Measurements from ENCODE around the gene RIIAD1. TPM values are rescaled to one million over a fixed set of nuclear protein-coding genes. Genes with fewer than 3 reads are reported as not detected.
"Not testable (repeated sequence)": the region's sequence is repeated elsewhere in the genome, so short reads cannot be mapped to it uniquely, and the experiment has no call there.

Gene RIIAD1
- polyA plus RNA-seq, 10 donors, result 0.59 to 1.8 (median 0.78) TPM; not detected in 3

DNA sequence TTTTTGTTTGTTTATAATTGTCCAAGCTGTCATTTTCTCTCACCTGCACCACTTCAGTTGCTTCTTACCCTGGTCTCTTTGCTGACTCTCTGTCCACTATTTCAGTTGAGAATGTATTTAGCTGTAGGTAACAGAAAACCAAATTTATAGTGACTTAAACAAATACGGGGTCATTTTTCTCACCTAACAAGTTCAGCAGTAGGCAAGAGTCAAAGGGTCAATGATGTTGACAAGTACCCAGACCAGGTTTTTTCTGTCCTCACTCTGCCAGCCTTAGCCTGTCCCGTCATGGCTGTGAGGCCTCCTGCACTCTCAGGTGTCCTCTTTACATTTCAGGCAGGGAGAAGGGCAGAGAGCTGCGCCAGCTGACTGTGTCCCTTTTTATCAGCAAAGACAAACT lies 11.8 kb downstream of the RIIAD1 start:
- DNase-seq, result no peak

- not testable (repeated sequence) for DNase-seq
Observed at GRCh38 chr1:151733995-151734394, 12.7 kb downstream of the RIIAD1 start.

DNA sequence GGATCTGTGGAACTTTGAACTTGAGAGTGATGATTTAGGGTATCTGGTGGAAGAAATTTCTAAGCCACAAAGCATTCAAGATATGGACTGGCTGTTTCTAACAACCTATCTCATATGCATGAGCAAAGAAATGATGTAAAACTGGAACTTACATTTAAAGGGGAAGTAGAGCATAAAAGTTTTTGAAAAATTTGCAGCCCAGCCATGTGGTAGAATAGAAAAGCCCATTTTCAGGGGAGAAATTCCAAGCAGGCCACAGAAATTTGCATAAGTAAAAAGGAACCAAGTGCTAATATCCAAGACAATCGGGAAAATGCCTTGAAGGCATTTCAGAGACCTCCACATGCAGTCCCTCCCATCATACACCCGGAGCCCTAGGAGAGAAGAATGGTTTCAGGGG lies 15.7 kb downstream of the RIIAD1 start:
- DNase-seq, result no peak

GRCh38 chr1:151737479-151737878 lies 16.2 kb downstream of the RIIAD1 start:
- DNase-seq, result no peak

GRCh38 chr1:151739590-151740355 lies 18.5 kb downstream of the RIIAD1 start:
- no peak for DNase-seq

GRCh38 chr1:151741516-151741915 lies 20.2 kb downstream of the RIIAD1 start:
- no peak for DNase-seq

GRCh38 chr1:151756291-151756690 lies 35.0 kb downstream of the RIIAD1 start:
- DNase-seq, result no peak

- DNase-seq, result no peak
Observed at GRCh38 chr1:151759241-151759640, 37.9 kb downstream of the RIIAD1 start.

DNA sequence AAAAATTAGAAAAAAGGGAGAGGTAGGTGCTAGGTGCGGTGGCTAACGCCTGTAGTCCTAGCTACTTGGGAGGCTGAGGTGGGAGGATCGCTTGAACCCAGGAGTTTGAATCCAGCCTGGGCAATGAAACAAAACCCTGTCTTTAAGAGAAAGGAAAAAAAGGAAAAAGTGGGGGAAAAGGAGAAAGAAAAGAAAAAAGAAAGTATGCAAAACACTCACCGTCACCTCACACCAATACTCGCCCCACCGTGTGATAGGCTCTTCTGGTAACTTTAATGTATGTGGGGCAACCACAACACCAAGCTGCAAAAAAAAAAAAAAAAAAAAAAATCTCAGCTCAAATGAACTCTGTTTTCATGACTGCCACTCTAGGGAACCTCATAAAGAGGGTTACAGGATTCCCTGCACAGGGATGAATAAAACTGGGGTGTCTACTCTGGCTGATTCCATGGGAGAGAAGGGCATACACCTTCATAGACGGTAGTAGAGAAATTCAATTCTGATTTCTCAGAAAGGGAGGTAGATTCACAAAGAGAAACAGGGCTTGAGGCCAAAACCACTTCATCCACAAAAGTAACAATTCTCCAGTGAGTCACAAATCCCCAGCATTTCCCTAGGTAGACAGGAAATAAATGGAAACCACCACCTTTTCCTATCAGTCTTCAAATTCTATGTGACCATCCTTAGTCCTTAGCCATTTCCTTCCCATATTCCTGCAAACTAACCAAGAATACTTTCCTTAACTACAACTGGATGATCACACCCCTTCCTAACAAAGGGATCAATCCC lies 39.5 kb downstream of the RIIAD1 start:
- DNase-seq, result no peak

- peak; percentile 78 to 94 (median 86) for DNase-seq
Observed at GRCh38 chr1:151762941-151763921, 41.9 kb downstream of the RIIAD1 start, which contains the start of gene MRPL9. MRPL9 (minus strand) TSS chr1:151763496; CDS start chr1:151763479, 17 bp downstream.

DNA sequence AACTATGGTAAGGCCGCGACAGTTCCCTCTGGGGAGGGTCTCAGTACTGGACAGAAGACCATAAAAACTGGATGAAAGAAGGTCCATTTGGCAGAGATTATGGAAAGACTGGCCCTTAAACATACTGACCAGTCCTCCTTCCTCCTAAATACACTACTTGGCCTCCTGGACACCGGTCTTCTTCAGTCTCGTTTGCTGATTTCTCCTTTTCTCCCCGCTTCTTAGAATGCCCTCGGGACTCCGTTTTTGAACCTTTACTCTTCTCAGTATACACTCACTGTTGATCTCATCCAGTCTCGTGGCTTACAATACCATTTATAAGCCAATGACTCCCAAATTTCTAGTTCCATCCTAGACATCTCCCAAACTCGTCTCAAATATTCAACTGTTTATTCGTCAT lies 42.7 kb downstream of the RIIAD1 start:
- peak in 1 of 3 donors; percentile 23 for DNase-seq

DNA sequence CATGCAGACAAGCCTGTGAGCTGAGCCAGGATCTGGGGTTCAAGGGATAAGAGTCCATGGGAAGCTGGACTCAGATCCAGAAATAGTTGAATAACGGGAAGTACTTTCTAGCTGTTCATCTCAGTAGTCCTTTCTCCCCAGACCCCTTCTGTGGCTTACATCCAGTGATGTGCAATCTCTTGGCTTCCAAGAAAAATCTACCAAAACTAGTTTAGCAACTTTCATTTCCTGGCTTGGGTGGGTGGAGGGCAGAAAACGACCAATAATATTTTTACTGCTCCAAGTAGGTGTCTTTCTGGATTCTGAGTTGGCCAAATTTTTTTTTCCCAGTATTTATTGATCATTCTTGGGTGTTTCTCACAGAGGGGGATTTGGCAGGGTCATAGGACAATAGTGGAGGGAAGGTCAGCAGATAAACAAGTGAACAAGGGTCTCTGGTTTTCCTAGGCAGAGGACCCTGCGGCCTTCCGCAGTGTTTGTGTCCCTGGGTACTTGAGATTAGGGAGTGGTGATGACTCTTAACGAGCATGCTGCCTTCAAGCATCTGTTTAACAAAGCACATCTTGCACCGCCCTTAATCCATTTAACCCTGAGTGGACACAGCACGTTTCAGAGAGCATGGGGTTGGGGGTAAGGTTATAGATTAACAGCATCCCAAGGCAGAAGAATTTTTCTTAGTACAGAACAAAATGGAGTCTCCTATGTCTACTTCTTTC lies 47.2 kb downstream of the RIIAD1 start:
- peak in 1 of 3 donors; percentile 5 for DNase-seq

GRCh38 chr1:151769270-151769669 lies 47.9 kb downstream of the RIIAD1 start:
- not testable (repeated sequence) for DNase-seq

DNA sequence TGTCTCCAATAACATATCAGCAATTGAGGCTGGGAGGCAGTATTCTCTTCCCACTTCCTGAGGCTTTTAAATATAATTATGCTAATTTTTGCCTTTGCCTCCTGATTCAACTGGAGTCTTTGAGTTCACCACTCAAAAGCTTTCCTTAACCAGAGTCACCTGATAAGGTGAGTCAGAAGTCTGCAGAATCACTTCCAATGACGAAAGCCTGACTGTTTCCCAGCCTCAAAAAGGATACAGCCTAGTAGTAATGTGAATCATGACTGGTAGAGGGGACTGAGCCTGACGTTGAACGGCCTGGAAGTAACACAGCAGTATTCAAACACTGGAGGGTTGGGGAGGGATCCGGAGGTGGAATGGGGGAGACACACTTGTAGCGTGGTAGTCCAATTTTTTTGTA lies 52.4 kb downstream of the RIIAD1 start:
- no peak for DNase-seq

DNA sequence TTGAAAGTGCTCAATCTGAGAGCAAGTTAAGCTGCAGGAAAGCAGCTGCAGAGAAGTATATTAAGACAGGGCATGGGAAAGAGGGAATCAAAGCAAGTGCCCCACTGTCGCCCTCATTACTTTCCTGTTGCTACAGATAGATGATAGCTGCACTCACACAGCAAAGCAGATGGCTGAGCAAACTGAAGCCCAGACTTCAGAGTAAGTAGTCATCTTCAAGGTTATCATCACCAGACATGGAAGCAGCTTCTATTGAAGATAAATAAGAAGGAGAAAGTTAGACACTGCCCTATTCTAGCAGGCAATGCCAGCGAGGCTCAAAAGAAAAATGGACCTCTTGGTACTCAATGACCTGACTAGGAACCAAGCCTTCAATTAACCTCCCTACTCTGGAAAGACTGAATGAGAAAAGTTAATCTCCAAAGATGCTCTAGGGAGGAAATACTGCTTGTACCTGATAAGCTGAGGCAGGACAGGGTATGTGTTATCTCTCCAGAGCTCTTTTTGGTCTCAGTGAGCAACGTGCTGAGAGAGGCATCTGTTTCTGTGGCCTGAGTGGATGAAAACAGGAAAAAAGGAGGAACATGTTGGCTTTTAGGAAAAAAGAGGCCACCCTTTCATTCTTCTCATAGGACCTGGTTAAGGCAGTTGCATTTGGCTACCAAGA lies 53.1 kb downstream of the RIIAD1 start:
- DNase-seq, result no peak

DNA sequence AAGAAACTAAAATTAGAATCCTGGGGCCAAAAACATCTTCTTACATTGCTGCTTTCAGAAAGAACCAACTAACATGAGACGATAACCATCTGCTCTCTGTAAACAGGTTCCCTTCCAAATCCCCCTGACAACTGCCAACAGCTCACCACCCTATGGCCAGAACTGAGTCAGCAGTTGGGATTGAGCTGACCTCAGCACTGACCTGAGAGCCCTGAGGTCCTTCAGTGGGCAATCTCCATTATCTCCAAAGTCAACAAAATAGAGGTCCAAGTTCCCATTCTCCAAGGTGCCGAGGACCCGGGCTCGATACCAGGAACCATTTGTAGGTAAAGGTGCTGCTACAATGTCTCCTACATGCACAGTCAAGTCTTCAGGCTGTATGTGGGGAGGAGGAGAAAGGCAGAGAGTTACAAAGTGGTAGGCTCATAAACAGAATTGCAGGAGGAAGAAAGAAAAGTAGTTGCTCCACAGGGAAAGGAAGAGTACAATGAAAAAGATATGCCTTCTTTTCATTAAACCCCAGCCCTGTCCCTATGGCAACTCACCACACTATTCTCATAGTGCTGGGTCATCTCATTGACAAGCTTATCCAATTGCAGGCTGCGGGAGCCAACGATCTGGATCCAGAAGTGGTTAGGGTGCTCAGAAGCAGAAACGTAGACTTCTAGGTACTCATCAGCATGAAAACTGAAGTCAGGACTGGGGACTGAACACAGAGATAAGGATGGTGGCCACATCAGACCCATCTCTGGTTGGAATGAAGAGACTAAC lies 54.8 kb downstream of the RIIAD1 start:
- DNase-seq, result no peak

GRCh38 chr1:151776665-151777062 lies 55.3 kb downstream of the RIIAD1 start:
- no peak for DNase-seq

GRCh38 chr1:151777317-151777716 lies 56.0 kb downstream of the RIIAD1 start:
- no peak for DNase-seq

Data from muscle of back (tissue), 11 donors.